Sigmoid colon (tissue), 4 donors: ENCODE results near the gene PLXNA4.

Experiments
- CTCF ChIP-seq, 4 experiments: fragments of 450-650 bp in 3 of 4; fragments of 200-600 bp in 1 of 4; IDR thresholded peaks; one replicate each; pipeline ENCODE4 v1.5.1; 2016 to 2019; ENCODE audit warnings: antibody characterized with exemption in 4 of 4, mild to moderate bottlenecking in 3 of 4, moderate library complexity in 2 of 4
- POLR2AphosphoS5 ChIP-seq, 4 donors: sonication (generic); formaldehyde crosslinking; IDR thresholded peaks; one replicate each; pipeline ENCODE4 v1.6.1; 2017; ENCODE audit warnings: antibody characterized with exemption in 4 of 4

GRCh38 chr7:132438926-132439325, 137.3 kb downstream of the PLXNA4 start:
- no peak for TF ChIP-seq POLR2AphosphoS5 (IDR thresholded peaks at IDR 0.05)
- TF ChIP-seq CTCF (IDR thresholded peaks at IDR 0.05) = no peak
